DMS153 (cell line): Measurements from ENCODE around the gene SPRTN.

Source experiments
- DNase-seq: peaks from one replicate; lab custom pipeline; 2025; lab: John Stamatoyannopoulos, UW

Gene SPRTN

GRCh38 chr1:231338270-231339128 lies at the start of gene SPRTN:
Gene SPRTN, plus strand, starts transcription at chr1:231338293. Its CDS starts 91 bp downstream, at chr1:231338384.
- DNase-seq = no peak

- no peak for DNase-seq
Measured at GRCh38 chr1:231295938-231296337, 42.2 kb upstream of the SPRTN start.

GRCh38 chr1:231301990-231302389 lies 36.1 kb upstream of the SPRTN start:
- no peak for DNase-seq

GRCh38 chr1:231310391-231310934 lies 27.6 kb upstream of the SPRTN start:
- no peak for DNase-seq

- no peak for DNase-seq
Measured at GRCh38 chr1:231311720-231312431, 26.2 kb upstream of the SPRTN start.

- DNase-seq = no peak
Measured at GRCh38 chr1:231312432-231312788, 25.7 kb upstream of the SPRTN start.

GRCh38 chr1:231313661-231314060 lies 24.4 kb upstream of the SPRTN start:
- no peak for DNase-seq

- no peak for DNase-seq
Measured at GRCh38 chr1:231315887-231316286, 22.2 kb upstream of the SPRTN start.

- no peak for DNase-seq
Measured at GRCh38 chr1:231317306-231318014, 20.6 kb upstream of the SPRTN start.

GRCh38 chr1:231318015-231318355 lies 20.1 kb upstream of the SPRTN start:
- DNase-seq = no peak

GRCh38 chr1:231318568-231318967 lies 19.5 kb upstream of the SPRTN start:
- DNase-seq = no peak

- no peak for DNase-seq
Measured at GRCh38 chr1:231319080-231319479, 19.0 kb upstream of the SPRTN start.

- no peak for DNase-seq
Measured at GRCh38 chr1:231322880-231323530, 15.1 kb upstream of the SPRTN start.

GRCh38 chr1:231324660-231325059 lies 13.4 kb upstream of the SPRTN start:
- DNase-seq = no peak

GRCh38 chr1:231326248-231326647 lies 11.8 kb upstream of the SPRTN start:
- no peak for DNase-seq

GRCh38 chr1:231327617-231328016 lies 10.5 kb upstream of the SPRTN start:
- no peak for DNase-seq

GRCh38 chr1:231329483-231329882 lies 8.6 kb upstream of the SPRTN start:
- DNase-seq = no peak

- DNase-seq = no peak
Measured at GRCh38 chr1:231332761-231333160, 5.3 kb upstream of the SPRTN start.

GRCh38 chr1:231334079-231334666 lies 3.9 kb upstream of the SPRTN start:
- no peak for DNase-seq

- no peak for DNase-seq
Measured at GRCh38 chr1:231334952-231335351, 3.1 kb upstream of the SPRTN start.
